NCI-H226 (cell line): ENCODE measurements around the gene SHPK.

Experiments
- DNase-seq: peaks from one replicate; pipeline ENCODE4 v3.0.0-alpha.2; 2015

The SHPK gene

DNA sequence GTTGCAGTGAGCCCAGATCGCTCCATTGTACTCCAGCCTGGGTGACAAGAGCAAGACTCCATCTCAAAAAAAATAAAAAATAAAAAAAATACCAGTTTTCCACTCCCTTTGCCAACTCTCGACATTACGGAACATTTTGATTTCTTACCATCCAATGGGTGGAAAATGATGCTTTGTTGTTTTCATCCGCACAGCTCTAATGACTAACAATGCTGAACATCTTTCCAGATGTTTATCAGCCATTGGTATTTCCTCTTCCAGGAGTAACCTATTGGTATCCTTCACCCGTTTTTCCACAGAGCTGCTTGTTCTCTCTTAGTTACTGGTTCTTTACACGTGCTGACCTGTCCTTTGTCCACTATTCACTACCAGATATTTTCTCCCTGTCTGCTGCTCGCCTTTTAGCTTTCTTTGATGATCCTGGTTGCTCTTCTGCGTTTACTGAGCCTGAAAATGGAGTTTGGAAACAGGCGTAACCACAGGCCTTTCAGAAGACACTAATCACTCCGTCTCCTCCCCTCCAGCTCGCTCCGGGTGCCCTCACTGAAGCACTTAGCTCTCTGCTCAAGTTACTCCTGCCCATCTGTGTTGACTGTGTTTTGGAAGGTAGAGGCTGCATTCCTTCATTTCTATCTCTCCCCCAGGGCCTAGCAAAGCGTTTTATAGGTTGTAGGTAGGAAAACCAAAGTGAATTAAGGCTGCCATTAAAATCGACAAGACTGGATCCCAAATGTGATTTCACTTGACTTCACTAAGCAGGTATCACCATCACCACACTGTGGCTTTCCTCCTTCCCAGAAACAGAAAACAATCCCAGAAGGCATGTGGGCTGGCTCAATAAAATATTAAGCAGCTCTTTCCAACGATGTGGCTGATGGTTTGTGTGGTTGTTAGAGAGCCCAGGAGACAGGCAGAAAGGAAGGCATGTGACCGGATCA, 8.9 kb downstream of the SHPK start:
- DNase-seq: no peak

DNA sequence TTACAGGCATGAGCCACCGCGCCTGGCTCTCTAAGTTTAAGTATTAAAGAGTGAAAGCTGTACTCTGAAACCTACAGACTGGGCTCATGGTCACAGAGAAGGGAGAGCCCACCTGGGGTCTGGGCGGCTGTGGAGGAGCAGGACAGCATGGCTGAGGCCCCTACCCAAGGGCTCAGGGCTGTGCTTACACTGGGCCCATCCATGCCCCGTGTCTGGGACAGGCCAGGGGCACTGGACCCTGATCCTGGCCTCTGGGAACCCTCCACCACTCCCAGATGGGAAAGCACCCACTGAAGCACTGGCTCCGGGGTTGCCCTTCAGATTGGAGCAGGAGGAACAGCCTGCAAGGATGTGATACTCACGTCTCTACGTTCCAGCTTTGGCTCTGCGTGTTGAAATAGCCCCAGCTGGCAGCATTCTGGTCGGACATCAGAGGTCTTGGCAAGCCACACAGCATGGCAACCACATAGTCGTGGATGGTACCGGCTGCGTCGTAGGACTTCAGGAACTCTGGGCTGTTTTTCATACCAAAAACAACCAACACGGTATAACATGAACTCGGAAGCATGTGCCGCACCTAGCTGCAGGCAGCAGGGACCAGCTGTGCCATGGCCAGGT, 13.0 kb downstream of the SHPK start:
- no peak for DNase-seq

DNA sequence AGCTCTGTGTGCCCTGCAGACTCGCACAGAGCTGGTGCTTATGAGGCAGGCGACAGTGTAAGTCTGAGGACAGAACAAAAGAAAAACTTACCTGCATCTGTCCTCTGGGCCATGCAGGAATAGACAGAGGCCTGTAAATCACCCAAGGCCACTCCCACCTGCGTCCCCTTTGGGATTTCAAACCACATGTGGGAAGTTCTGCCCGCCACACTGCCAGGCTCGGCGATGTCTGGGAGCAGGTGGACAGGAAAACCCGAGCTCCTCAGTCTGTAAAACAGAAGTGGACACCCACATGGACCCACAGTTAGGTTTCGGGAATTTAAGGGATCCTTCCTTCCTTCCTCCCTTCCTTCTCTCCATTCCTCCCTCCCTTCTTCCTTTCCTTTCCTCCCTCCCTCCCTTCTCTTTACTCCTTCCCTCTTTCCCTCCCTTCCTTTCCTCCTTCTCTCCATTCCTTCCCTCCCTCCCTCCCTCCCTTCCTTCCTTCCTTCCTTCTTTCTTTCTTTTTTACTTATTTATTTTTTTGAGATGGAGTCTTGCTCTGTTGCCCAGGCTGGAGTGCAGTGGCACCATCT, 14.8 kb downstream of the SHPK start:
- DNase-seq: no peak

DNA sequence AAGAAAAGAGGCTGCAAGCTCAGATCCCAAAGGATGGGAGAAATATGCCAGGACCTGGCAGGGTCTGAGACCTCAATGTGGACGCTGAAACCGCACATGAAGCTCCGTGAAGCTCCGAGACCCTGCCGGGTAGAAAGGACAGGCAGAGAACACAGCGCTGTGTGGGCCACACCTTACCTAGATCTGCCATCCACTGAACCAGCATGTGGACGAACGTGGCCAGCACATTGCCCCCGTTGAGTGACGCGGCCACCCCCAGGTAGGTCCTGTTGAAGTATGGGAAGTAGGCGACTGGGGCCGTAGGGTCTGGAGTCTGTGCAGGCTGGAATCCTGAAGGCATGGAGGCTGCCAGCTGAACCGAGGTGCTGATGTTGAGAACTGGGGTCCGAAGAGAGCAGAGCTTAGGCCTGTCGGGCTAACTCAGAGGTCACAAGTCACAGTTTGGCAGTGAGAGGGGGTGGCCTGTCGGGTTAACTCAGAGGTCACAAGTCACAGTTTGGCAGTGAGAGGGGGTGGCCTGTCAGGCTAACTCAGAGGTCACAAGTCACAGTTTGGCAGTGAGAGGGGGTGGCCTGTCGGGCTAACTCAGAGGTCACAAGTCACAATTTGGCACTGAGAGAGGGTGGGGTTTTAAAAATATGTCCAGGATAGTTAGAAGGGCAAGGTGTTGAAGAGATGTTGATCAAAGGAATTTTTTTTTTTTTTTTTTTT, 20.7 kb downstream of the SHPK start:
- no peak for DNase-seq

DNA sequence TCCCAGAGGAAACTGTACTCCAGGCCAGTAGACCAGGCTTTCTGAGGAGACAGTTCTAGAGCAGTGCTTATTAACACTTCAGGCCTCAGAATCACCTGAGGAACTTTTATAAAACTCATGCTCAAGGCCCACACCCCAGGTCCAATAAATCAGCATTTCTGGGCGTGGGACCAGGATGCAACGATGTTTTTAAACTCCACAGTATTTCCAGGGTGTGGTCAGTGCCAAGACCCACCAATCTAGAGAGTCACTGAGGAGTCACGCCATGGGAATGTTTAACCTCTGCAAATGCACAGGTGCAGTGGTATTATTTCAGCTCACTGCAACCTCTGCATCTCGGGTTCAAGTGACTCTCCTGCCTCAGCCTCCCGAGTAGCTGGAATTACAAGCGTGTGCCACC, 22.9 kb downstream of the SHPK start:
- no peak for DNase-seq

DNA sequence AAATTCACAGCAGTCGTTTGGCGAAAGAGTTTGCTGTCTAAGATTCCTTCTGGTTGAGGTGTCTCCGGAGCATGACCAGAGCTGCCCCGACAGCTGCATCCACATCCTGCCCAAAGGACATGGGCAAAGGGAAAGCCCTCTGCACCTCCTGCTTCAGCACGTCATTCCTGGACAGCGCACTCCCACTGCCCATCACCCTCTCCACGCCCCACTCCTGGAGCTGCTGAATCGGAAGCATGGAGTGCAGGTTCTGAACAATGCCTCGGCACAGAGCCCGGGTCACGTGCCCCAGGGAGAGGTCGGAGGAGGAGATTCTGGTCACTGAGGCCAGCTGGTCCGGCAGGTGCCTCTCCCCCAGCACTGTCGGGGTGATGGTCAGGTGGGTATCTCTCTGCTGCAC, 25.5 kb downstream of the SHPK start:
- no peak for DNase-seq

DNA sequence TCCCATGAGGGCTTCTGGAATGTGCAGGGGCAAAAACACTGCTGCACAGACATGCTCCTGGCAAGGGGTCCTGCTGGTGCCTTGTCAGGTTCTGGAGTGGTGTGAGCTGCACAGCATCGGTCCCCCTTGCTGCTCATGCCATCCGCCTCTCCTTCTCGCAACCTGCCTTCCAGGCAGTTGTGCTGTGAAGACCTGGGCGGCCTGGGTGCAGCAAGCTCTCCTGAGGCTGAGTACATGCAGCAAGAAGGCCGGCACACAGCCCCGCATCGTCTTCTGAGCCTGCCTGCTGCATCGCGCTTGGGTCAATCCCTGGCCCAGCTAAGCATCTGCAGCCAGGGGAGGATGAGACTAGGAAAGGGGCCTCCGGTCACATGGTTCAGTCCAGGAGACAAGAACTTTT, 26.4 kb downstream of the SHPK start:
- no peak for DNase-seq

DNA sequence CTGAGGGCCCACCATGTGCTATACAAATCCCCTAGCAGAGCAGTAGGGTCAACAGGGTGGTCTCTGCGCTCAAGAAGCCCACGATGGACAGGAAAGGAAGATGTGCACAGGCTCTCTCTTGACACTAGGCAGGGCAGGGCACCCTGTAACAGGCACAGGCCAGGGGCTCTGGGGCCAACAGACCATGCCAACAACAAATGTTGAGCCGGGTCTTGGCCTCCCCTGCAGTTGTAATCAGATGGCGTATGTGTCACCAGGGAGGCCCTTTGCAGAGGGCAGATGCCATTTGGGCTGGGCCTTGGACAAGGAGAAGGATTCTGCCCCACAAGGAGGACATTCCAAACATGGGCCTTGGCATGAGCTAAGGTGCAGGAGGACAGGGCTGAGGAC, 32.2 kb downstream of the SHPK start:
- no peak for DNase-seq

DNA sequence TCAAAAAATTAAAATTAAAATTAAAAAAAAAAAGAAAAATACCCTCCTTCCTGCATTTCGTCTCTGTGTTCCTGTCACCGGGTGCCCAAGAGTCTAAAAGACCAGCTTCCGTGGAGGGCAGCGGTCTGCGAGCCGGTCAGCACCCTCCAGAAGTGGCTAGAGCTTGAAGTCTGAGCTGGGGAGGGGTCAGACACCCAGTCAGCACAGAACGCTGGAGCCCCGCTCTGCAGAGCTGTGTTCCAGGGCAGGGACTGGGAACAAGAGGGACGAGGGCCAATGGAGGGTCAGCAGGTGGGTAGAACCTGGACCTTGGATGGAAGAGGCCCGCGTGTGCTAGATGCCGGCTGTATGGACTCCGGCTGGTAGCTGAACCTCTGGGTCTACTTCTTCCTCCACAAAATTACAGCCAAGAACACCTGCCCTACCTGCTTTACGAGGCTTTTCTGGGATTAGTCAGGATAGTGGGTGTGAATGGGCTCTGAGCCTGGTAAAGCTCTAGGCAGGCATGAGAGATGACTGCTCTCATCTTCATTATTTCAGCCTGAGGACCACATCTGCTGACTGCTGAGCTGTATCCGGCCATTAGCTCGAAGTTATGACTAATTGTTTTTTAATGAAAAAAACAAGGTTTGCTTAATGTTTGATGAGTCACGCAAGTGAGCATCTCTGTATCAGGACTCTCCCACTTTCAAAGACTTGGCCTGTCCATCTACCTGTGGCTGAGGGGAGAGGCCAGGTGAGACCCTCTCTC, 32.8 kb downstream of the SHPK start:
- DNase-seq: no peak

DNA sequence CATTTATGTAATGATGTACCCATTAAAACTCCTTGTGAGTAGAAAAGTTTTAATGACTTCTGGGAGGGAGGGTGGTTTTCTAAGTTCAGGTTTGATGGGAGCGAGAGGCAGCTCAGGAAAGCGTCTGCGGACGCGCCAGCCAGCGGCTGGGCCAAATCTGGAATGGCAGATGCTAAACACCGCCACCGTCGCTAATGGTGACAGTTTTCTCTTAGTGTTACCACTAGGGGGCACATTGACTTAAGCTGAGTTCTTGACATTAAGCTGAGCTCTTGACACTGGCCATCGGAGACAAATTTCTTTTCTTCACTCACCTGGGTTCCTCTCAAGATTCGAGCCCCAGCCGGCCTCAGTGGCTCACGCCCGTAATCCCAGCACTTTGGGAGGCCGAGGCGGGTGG, 33.6 kb downstream of the SHPK start:
- no peak for DNase-seq

DNA sequence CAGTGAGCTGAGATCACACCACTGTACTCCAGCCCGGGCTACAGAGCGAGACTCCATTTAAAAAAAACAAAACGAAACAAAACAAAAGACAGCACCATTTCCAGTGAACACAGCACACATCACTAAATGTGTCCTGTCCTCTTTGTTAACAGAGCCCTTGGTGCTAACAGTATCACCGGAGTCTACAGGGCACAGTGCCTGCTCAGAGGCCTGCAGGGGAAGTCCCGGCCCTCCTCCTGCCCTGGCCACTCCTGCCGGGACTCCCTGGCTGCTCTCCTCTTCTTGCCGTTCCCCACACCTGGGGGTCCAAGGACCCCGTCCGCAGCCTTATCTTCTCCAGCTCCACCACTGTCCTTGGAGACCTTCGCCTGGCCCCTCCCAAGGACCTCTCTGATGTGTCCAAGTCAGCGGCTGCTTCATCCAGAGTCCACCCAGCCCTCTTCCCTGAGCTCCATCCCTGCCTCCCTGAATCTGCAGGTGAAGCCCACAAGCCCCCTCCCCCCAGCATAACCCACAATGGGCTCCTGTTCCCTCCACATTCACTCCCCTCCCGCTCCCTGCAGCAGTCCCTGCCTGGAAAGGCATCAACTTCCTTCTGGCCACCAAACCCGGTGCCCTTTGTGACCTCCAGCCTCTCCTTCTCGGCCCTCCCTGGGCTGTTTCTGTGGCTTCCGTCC, 35.4 kb downstream of the SHPK start:
- no peak for DNase-seq

DNA sequence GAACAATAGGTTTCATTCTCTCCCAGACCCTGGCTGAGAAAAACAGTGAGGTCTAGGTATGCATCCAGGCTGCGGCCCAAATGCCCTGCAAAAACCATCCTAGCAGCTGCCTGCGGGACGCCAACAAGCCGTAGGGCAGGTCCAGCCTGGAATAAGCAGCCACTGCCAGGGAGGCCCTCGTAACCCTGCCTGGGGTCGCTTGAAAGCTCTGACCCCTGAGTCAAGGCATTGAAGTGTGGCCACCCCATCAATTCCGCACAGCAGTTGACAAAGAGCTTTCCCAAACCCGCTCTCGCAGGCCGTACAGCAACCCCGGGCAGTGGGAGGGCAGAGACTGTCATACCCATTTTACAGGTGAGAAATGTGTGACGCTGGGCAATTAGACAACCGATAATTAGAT, 38.0 kb downstream of the SHPK start:
- no peak for DNase-seq

DNA sequence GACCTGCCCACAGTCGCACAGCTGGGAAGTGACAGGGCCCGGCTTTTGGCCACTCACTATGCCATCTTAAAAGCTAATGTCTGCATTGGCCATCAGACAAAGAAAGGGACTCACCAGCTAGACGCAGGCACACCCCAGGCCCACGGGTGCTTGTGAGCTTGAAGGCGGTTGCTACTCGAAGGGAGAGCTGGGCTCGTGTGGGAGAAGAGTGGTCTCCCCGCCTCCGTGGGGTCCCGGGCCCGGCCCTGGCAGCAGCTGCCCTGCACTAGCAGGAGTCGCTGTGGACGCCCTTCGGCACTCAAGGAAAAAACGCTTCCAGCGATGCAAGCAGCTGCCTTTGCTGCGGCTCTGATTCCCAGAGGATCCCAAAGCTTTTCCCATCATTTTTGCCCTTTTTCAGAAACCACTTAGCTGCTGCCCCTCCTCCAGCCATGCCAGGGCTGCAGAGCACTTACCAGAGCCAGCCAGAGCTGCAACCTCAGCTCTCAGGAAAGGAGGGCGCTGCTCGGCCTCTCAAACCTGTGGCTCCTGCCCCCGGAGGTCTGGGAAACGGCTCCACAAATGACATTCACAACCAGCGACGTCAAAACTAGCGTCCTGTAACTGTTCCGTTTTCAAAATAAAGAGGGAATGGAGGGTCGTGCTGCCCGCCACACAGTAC, 39.1 kb downstream of the SHPK start:
- DNase-seq: no peak

DNA sequence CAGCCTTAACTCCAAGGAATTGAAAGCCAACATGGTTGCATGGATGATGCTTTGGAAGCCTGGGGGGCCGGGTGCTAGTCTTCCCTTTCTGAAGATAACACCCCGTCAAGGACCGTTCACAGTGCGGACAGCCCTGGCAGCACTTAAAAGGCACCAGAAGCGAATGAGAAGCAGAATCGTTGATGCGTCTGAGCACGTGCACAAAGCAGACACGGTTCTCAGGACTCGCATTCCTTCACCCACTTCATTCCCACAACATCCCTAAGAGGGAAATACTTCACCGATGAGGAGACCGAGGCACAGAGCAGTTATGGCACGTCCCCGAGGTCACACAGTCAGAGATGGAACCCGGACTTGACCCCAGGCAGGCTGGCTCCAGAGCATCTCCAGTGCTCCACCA, 41.1 kb downstream of the SHPK start:
- DNase-seq: no peak

DNA sequence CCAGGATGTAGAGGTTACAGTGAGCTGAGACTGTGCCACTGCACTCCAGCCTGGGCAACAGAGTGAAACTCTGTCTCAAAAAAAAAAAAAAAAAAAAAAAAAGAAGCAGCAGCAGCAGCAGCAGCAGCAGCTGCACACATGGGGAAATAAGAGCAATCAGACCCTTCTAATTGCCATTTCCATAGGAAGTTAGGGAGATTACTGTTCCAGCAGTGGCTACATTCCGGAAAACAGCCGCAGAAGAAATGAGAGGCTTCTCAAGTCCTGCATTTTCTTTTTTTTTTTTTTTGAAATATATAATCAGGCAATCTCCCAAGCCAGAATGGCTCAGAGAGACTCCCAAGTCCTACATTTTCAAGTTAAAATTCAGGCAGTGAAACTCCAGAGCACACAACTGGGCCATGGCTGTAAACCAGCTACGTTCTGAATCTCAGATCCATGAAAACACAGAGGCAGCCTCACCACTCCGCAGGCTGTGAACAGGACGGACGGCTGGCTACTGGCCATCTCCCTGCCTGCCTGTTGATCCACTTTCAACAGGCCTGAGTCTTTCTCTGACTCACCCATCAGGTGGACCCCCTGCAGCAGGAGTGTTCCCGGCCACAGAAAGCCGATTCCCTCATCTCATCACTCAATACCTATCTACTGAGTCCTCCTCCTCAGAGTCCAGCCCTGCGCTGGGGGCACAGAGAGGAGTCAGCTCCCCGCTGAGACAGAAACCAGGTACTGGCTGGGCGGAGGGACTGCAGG, 41.8 kb downstream of the SHPK start:
- no peak for DNase-seq

DNA sequence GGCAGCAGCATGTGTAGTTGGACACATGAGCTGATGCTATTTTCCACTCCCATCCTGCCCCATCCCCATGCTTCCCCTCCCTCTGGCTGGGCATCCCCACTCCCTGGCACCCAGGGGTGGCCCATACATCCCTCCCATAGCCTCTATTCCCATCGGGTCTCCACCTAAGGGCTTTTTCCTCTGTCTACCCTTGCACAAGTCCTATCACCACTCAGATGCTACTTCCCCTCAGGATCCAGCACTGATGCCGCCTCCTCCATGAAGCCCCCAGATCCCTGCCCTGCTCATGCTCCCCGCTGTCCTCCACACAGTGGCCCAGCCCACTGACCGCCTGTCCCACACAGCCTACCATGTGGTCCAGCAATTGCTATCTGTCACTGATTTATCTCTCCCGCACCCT, 42.7 kb downstream of the SHPK start:
- no peak for DNase-seq

DNA sequence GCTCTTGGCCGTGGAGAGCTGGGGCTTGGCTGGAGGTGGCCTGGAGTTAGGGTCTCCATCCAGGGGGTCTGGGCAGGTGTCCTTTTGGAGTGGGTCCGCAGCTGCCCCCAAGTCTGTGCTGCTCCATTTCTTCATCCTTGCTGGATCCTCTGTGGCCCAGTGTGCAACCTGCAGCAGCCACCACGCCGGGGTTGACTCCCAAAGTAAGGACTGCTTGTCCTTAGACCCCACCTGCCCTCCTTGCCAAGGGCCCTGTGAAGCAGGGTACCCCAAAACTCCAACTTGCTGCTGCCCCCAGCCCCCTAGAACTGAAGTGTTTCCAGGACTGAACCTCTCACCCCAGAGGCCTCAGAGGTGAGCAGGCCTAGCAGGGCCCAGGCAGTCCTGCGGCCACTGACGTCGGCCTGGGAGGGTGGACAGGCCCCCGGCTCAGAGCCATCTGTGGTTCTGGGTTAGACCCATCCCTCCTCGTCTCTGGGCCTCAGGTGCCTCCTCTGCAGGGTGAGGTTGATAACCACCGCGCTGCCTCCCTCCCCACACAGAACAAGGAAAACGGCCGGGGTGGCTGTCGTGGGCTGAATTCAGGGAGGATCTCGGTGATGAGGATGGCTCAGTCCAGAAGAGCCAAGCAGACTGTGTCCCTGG, 43.7 kb downstream of the SHPK start:
- no peak for DNase-seq

DNA sequence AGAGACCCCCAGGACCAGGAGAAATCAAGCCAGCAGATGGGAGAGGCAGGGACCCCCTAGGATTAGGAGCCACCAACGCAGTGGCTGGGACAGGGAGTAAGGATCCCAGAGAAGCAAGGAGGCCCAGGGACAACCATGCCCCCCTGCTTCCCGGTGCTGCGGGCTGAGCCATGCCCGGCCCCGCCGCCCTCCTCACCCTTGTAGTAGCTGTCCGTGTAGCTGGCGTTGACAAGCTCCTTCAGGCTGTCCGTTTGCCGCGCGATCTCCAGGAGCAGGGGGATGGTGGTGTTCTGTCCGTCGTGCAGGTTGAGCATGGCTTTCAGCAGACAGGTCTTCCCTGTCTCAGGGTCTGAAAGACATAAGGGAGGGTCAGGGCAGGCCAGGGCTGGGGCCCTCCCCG, 45.3 kb downstream of the SHPK start:
- no peak for DNase-seq

DNA sequence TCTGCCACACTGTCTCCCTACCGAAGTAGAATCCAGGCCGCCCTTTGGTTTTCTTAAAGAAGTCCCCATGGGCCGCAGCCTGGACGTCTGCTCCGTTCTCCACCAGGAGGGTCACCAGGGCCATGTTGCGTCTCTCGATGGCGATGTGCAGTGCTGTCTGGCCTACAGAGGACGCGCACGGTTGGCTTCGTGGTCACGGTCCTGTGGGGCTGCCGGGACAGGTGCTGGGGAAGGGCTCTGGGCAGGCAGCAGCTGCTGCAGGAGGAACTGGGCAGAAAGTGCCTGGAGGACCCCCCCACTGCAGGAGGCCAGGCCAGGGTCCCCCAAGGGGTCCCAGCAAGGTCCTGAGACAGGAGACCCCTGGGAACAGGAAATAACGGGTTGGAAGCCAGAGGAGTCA, 45.8 kb downstream of the SHPK start:
- no peak for DNase-seq

DNA sequence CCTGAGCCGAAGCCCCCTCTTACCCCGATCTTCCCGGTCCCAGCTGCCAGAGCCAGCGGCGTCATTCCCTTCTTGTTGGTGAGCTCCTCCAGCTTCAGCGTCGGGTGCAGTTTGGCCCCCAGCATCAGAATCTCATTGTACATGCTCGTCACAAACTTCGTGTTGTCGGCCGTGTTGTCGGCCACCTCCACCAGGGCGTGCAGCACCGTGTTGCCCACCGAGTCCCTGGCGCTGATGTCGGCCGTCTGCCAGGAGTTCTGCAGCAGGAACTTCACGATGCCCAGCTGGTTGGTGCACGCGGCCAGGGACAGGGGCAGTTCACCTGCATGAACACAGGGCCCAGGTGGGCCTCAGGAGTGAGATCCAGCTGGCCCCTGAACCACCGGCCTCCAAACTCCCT, 46.3 kb downstream of the SHPK start:
- DNase-seq: no peak
